Calu3 (cell line): ENCODE data around the gene LCP2. TPM values are rescaled to one million over a fixed set of nuclear protein-coding genes. Genes with fewer than 3 reads are reported as not detected.

Source experiments
- BruUV-seq: library from RNA; stranded (reverse); fragments of 400-500 nt; replicated peaks from 2 replicates; lab custom pipeline; 2021; lab: Mats Ljungman, UMichigan
- CTCF ChIA-PET: fragments of 300-600 bp; sonication (Branson Sonifier 250); formaldehyde crosslinking; loops from one replicate; lab custom pipeline; 2022; ENCODE audit warnings: antibody characterized with exemption; lab: Charles Lee
- DNase-seq: peaks from one replicate; pipeline ENCODE4 v3.0.0; 2022
- H3K27ac Mint-ChIP-seq: one replicate; pipeline ENCODE4 v1.8.0; 2022; ENCODE audit warnings: mixed read lengths; ENCODE audit not compliant: unreplicated experiment
- H3K27me3 Mint-ChIP-seq: one replicate; pipeline ENCODE4 v1.8.0; 2022; ENCODE audit warnings: mixed read lengths; ENCODE audit not compliant: unreplicated experiment
- H3K36me3 Mint-ChIP-seq: one replicate; pipeline ENCODE4 v1.8.0; 2022; ENCODE audit warnings: mild to moderate bottlenecking, moderate library complexity, mixed read lengths; ENCODE audit not compliant: insufficient read depth, unreplicated experiment
- H3K4me1 Mint-ChIP-seq: one replicate; pipeline ENCODE4 v1.8.0; 2022; ENCODE audit warnings: mild to moderate bottlenecking, low read depth, mixed read lengths; ENCODE audit not compliant: unreplicated experiment
- H3K4me3 Mint-ChIP-seq: one replicate; pipeline ENCODE4 v1.8.0; 2022; ENCODE audit warnings: mild to moderate bottlenecking, low read depth, moderate library complexity, mixed read lengths; ENCODE audit not compliant: unreplicated experiment
- H3K9me3 Mint-ChIP-seq: one replicate; pipeline ENCODE4 v1.8.0; 2022; ENCODE audit warnings: low read depth, mixed read lengths; ENCODE audit not compliant: unreplicated experiment
- intact Hi-C: fragments of 100-400 bp; cut with micrococcal nuclease; formaldehyde crosslinking; loops from one replicate; pipeline ENCODE4 v1.10.0; 2022; ENCODE audit not compliant: unreplicated experiment
- total RNA-seq: library from RNA; stranded (reverse); gene quantifications from 2 replicates; pipeline ENCODE4 v1.2.3, GENCODE V29; 2022
- TF ChIP-seq, protein P1 (sequence below): fragments of 200-600 bp; IDR thresholded peaks from one replicate; pipeline ENCODE4 v1.8.0; 2022; ENCODE audit warnings: antibody characterized with exemption; ENCODE audit not compliant: unreplicated experiment

The LCP2 gene
- total RNA-seq, 1 experiment from 2014 or later = not detected

DNA sequence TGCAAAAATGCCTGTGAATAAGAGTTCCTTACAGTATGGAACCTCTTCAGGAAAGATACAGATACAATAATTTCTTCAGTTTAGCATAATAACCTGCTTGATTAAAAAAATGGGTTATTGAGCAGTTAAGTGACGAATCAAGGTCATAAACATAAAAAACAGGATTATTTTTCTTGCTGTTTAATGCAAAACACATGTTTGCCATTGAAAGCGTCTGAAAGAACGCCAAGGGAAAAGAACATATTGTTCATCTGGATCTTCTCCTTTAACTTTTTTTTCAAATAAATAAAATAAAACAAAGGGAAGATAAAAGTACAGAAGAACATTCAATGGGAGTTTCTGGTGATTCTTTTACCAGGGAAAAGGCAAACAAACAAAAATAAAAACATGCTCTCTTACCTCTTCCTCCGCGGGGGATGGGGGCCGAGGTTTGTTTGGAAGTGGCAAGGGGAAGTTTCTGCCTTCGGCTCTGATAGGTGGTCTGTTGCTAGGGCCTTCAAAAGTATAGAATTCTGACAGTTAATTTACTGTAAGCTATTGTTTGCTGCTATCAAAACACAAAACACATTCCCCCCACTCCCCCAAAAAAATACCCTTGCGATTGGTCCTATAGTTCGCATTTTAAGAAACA is 44.7 kb downstream of the LCP2 start:
- H3K36me3 Mint-ChIP-seq = peaks cover 7% of the 10 kb centered on the region

DNA sequence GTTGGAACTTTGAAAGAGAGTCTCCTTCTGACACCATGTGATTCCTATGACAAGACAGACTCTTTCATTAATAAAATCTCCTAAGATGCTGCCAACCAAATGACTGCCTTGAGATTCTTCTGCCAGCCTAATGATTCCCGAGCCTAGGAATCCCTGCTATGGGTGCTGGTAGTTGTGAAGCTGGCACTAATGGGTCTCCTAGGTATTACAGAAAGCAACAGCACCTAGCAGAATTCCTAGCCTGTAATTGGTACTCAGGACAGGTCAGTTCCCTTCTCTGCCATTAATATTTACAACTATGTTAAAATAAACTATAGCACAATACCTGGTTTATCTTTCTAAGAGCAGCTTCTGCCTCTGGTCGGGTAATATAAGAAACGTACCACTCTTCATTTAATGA is 45.5 kb downstream of the LCP2 start:
- BruUV-seq = no TSS peak
- H3K4me1 Mint-ChIP-seq = peaks cover 63% of the 10 kb centered on the region
- CTCF ChIA-PET = interaction anchor here (1.2 kb wide), 1 partner anchor 26 kb away, joined by 3 read pairs; no protein-coding TSS in a partner anchor

More for the DNA sequence above, 44.7 kb downstream of the LCP2 start:
- H3K9me3 Mint-ChIP-seq = no peaks in the 10 kb centered on the region
- H3K4me3 Mint-ChIP-seq = no peak overlapping the region
- no peaks in the 10 kb centered on the region for H3K27me3 Mint-ChIP-seq
- H3K4me1 Mint-ChIP-seq = peaks cover 58% of the 10 kb centered on the region
- CTCF ChIA-PET = interaction anchor here (0.6 kb wide), 1 partner anchor 350 kb away, joined by 15 read pairs; no protein-coding TSS in a partner anchor
- BruUV-seq = no TSS peak
- intact Hi-C loops = no loop called here
- DNase-seq = no peak
- no peak overlapping the region for H3K27ac Mint-ChIP-seq
- TF ChIP-seq, protein P1, sequence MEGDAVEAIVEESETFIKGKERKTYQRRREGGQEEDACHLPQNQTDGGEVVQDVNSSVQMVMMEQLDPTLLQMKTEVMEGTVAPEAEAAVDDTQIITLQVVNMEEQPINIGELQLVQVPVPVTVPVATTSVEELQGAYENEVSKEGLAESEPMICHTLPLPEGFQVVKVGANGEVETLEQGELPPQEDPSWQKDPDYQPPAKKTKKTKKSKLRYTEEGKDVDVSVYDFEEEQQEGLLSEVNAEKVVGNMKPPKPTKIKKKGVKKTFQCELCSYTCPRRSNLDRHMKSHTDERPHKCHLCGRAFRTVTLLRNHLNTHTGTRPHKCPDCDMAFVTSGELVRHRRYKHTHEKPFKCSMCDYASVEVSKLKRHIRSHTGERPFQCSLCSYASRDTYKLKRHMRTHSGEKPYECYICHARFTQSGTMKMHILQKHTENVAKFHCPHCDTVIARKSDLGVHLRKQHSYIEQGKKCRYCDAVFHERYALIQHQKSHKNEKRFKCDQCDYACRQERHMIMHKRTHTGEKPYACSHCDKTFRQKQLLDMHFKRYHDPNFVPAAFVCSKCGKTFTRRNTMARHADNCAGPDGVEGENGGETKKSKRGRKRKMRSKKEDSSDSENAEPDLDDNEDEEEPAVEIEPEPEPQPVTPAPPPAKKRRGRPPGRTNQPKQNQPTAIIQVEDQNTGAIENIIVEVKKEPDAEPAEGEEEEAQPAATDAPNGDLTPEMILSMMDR = no peak

DNA sequence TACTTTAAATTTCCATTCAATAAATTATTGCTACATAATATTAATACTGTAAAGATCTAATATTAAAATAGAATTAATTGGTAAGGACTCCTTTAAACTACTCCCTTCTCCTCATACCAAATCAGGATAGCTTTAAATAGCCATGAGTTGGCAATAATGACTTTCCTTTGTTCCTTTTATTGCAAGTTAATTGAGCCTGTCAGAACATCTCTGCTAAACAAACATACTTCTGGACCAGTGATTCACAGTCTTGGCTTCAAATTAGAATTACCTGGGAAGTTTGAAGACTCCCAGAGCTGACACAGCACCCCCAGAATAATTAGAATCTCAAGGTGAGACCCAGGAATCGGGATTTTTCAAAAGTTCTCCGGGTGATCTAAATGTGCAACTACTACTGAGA is 46.1 kb downstream of the LCP2 start:
- CTCF ChIA-PET = interaction anchor here (1.1 to 1.2 kb wide), 2 partner anchors 15 to 25 kb away, joined by 3 read pairs; no protein-coding TSS in a partner anchor
- Mint-ChIP-seq H3K4me3 (no peak overlapping the region), H3K4me1 (peaks cover 61% of the 10 kb centered on the region), H3K9me3 (no peaks in the 10 kb centered on the region), H3K27me3 (peaks cover 6% of the 10 kb centered on the region), H3K27ac (no peak overlapping the region), H3K36me3 (peaks cover 7% of the 10 kb centered on the region)
- BruUV-seq = no TSS peak
- no peak for DNase-seq
- intact Hi-C loops = no loop called here
- TF ChIP-seq, protein P1 = no peak

More for the DNA sequence above, 45.5 kb downstream of the LCP2 start:
- TF ChIP-seq, protein P1 = no peak
- intact Hi-C loops = no loop called here
- Mint-ChIP-seq H3K9me3 (no peaks in the 10 kb centered on the region), H3K36me3 (peaks cover 7% of the 10 kb centered on the region), H3K4me3 (no peak overlapping the region), H3K27ac (no peak overlapping the region), H3K27me3 (no peaks in the 10 kb centered on the region)
- no peak for DNase-seq

DNA sequence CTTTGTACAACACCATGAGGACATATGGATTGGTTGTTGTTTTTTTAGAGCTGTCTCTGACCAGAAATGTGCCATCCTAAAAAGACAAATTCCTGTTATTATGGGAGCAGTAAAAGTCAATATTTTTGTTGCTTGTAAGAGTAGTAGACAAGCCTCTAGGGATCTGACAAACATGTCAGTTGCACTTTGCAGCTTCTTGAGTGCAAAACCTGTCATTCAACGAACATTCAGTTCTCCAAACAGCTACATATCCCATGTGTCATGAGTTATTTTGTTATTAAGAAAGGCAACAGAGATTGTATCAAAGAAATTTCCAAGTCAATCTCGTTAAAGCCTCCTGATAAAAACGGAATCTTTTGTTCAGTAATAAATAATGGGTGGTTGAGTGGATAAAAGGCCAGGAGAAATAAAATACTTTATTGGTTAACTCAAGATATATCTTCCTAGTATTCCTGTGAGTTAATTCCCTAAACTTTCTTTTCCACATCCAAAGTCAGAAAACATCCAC is 46.7 kb downstream of the LCP2 start:
- H3K27me3 Mint-ChIP-seq = peaks cover 12% of the 10 kb centered on the region
- H3K36me3 Mint-ChIP-seq = peaks cover 7% of the 10 kb centered on the region
- peaks cover 55% of the 10 kb centered on the region for H3K4me1 Mint-ChIP-seq
- intact Hi-C loops = no loop called here
- H3K4me3 Mint-ChIP-seq = no peak overlapping the region
- no peak overlapping the region for H3K27ac Mint-ChIP-seq
- no peak for DNase-seq
- BruUV-seq = no TSS peak
- TF ChIP-seq, protein P1 = no peak
- CTCF ChIA-PET = interaction anchor here (1.1 to 1.2 kb wide), 2 partner anchors 16 to 25 kb away, joined by 3 read pairs; no protein-coding TSS in a partner anchor
- no peaks in the 10 kb centered on the region for H3K9me3 Mint-ChIP-seq
